Upper lobe of left lung (tissue), 4 donors: ENCODE results near the gene RCCD1.
A peak's percentile ranks its signal among the peaks of the same experiment; 100 is the strongest.

Experiments used
- CTCF ChIP-seq, 6 experiments: fragments of 450-650 bp in 4 of 6; fragments of 200-600 bp in 2 of 6; sonication (generic) in 2 of 6; IDR thresholded peaks; one replicate each; pipeline ENCODE4 v1.5.1; 2016 to 2019; ENCODE audit warnings: antibody characterized with exemption in 6 of 6
- POLR2A ChIP-seq, 4 donors: fragments of 450-650 bp; IDR thresholded peaks; one replicate each; pipeline ENCODE4 v1.5.1; 2016 to 2017; ENCODE audit warnings: antibody characterized with exemption in 4 of 4, mild to moderate bottlenecking in 2 of 4

GRCh38 chr15:90934256-90934948 is 20.3 kb upstream of the RCCD1 start:
- peak; percentile 77 to 95 (median 84) for TF ChIP-seq CTCF (IDR thresholded peaks at IDR 0.05)
- TF ChIP-seq POLR2A (IDR thresholded peaks at IDR 0.05): no peak
